ENCODE measurements around the gene TMEM132E. TPM values are rescaled to one million over a fixed set of nuclear protein-coding genes. Genes with fewer than 3 reads are reported as not detected.

The TMEM132E gene
- total and polyA plus RNA-seq, 3 donors from 2014 or later: 2.6 to 3.6 (median 3.1) TPM

- no peak overlapping the region for H3K27ac ChIP-seq
- intact Hi-C loops (cut with DNase I; ENCODE audit: low total_unique reads): no loop called here
- H3K27me3 ChIP-seq: no peaks in the 10 kb centered on the region
- H3K36me3 ChIP-seq (ENCODE audit: low read depth, missing control alignments): no peaks in the 10 kb centered on the region
- WGBS, 2 donors: 73 to 78% methylated on average over 4 of the region's 4 CpGs
- no peak overlapping the region for H3K4me3 ChIP-seq
- no peak for DNase-seq
- H3K9me3 ChIP-seq: no peaks in the 10 kb centered on the region
- TF ChIP-seq POLR2A (IDR thresholded peaks at IDR 0.05): no peak
- no peaks in the 10 kb centered on the region for H3K4me1 ChIP-seq
These were observed 38.0 kb downstream of the TMEM132E start for GRCh38 chr17:34617398-34617797.

- TF ChIP-seq POLR2A (IDR thresholded peaks at IDR 0.05) (no peak), CTCF (IDR thresholded peaks at IDR 0.05) (no peak)
- Histone ChIP-seq H3K4me3 (no peak overlapping the region), H3K4me1 (no peaks in the 10 kb centered on the region), H3K36me3 (ENCODE audit: low read depth, missing control alignments) (no peaks in the 10 kb centered on the region), H3K27me3 (no peaks in the 10 kb centered on the region), H3K27ac (no peak overlapping the region), H3K9me3 (no peaks in the 10 kb centered on the region)
- 83 to 87% methylated on average over 3 of the region's 3 CpGs for WGBS, 2 donors
- intact Hi-C loops (cut with DNase I; ENCODE audit: low total_unique reads): no loop called here
- no peak for DNase-seq
These were observed 40.4 kb downstream of the TMEM132E start for GRCh38 chr17:34619687-34620217.

- H3K4me1 ChIP-seq: no peaks in the 10 kb centered on the region
- H3K9me3 ChIP-seq: no peaks in the 10 kb centered on the region
- DNase-seq: no peak
- TF ChIP-seq CTCF (IDR thresholded peaks at IDR 0.05) (no peak), POLR2A (IDR thresholded peaks at IDR 0.05) (no peak)
- intact Hi-C loops (cut with DNase I; ENCODE audit: low total_unique reads): no loop called here
- H3K27ac ChIP-seq: no peak overlapping the region
- no peak overlapping the region for H3K4me3 ChIP-seq
- no peaks in the 10 kb centered on the region for H3K27me3 ChIP-seq
- 83 to 96% methylated on average over 5 of the region's 5 CpGs for WGBS, 2 donors
- no peaks in the 10 kb centered on the region for H3K36me3 ChIP-seq (ENCODE audit: low read depth, missing control alignments)
These were observed 41.1 kb downstream of the TMEM132E start for GRCh38 chr17:34620458-34620857.

GRCh38 chr17:34622862-34623623, 43.7 kb downstream of the TMEM132E start:
- no peak overlapping the region for H3K27ac ChIP-seq
- no peaks in the 10 kb centered on the region for H3K36me3 ChIP-seq (ENCODE audit: low read depth, missing control alignments)
- WGBS, 2 donors: 92 to 95% methylated on average over 9 to 10 of the region's 10 CpGs
- TF ChIP-seq POLR2A (IDR thresholded peaks at IDR 0.05) (no peak), CTCF (IDR thresholded peaks at IDR 0.05) (no peak)
- no peaks in the 10 kb centered on the region for H3K9me3 ChIP-seq
- H3K4me1 ChIP-seq: no peaks in the 10 kb centered on the region
- no peak for DNase-seq
- H3K4me3 ChIP-seq: no peak overlapping the region
- intact Hi-C loops (cut with DNase I; ENCODE audit: low total_unique reads): no loop called here
- no peaks in the 10 kb centered on the region for H3K27me3 ChIP-seq

- H3K27me3 ChIP-seq: no peaks in the 10 kb centered on the region
- H3K9me3 ChIP-seq: no peaks in the 10 kb centered on the region
- H3K4me1 ChIP-seq: no peaks in the 10 kb centered on the region
- no peak for DNase-seq
- no peak overlapping the region for H3K4me3 ChIP-seq
- no peak overlapping the region for H3K27ac ChIP-seq
- TF ChIP-seq POLR2A (IDR thresholded peaks at IDR 0.05) (no peak), CTCF (IDR thresholded peaks at IDR 0.05) (no peak)
- intact Hi-C loops (cut with DNase I; ENCODE audit: low total_unique reads): no loop called here
- 52 to 72% methylated on average over 12 of the region's 12 CpGs for WGBS, 2 donors
- H3K36me3 ChIP-seq (ENCODE audit: low read depth, missing control alignments): no peaks in the 10 kb centered on the region
These were observed 44.7 kb downstream of the TMEM132E start for GRCh38 chr17:34623856-34624766.

All from testis (tissue), 3 donors.